Central memory CD8-positive, alpha-beta T cell (primary cell): Measurements from ENCODE around the gene CCL22.

Experiments used
- ATAC-seq: fragments of 150-1000 bp; cut with Tn5 transposase; replicated peaks from 2 replicates; pipeline ENCODE4 v1.10.0; 2022; ENCODE audit warnings: mild to moderate bottlenecking, moderate FRiP score, moderate number of reproducible peaks; ENCODE audit not compliant: poor library complexity, severe bottlenecking; ENCODE audit errors: extremely low read depth
- DNase-seq, 2 donors: peaks; one replicate each; pipeline ENCODE4 v3.0.0; 2021; ENCODE audit warnings: low spot score in 2 of 2
- H3K27ac Mint-ChIP-seq: one replicate; pipeline ENCODE4 v1.8.0; 2022; ENCODE audit warnings: low read depth, mild to moderate bottlenecking, moderate library complexity, mixed read lengths
- H3K27me3 Mint-ChIP-seq: one replicate; pipeline ENCODE4 v1.8.0; 2022; ENCODE audit warnings: mixed read lengths
- H3K36me3 Mint-ChIP-seq: one replicate; pipeline ENCODE4 v1.8.0; 2022; ENCODE audit warnings: mild to moderate bottlenecking, moderate library complexity, mixed read lengths; ENCODE audit not compliant: insufficient read depth
- H3K4me1 Mint-ChIP-seq: one replicate; pipeline ENCODE4 v1.8.0; 2022; ENCODE audit warnings: mixed read lengths
- H3K4me3 Mint-ChIP-seq: one replicate; pipeline ENCODE4 v1.8.0; 2022; ENCODE audit warnings: mild to moderate bottlenecking, moderate library complexity, mixed read lengths
- H3K9me3 Mint-ChIP-seq: one replicate; pipeline ENCODE4 v1.8.0; 2022; ENCODE audit warnings: mixed read lengths

Gene CCL22

DNA sequence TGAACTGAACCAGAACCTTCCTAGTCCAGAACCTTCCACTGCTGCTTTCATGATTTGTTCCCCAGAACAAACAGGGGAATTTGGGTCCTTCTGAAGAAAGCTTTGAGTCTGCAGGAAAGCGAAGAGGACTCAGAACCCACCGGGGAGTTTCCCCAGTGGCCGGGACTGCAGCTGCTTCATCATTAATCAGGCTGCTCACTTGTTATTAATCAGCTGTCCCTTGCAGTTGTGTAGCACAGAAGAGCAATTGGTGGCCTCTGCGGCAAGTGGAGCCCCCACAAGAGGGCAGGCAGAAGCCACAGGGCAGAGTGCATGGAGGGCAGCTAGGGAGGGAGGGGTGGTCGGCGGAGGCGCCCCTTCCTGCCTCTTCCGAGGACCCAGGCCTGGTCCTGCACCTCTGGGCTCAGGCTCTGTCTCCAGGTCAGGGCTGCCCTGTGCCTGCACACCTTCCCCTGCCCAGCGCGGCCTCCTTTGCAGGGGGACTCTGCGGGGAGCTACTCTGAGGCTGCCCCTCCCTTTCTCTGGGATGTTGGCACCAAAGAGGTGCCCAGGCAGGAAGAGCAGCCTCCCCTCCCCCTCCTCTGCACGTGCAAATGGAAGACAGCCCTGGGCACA is 52.9 kb downstream of the CCL22 start:
- Mint-ChIP-seq H3K36me3 (peaks cover 1% of the 10 kb centered on the region), H3K4me1 (peaks cover under 1% of the 10 kb centered on the region), H3K9me3 (no peaks in the 10 kb centered on the region), H3K27ac (no peak overlapping the region), H3K27me3 (no peaks in the 10 kb centered on the region), H3K4me3 (no peak overlapping the region)
- DNase-seq: no peak
- ATAC-seq: no peak

DNA sequence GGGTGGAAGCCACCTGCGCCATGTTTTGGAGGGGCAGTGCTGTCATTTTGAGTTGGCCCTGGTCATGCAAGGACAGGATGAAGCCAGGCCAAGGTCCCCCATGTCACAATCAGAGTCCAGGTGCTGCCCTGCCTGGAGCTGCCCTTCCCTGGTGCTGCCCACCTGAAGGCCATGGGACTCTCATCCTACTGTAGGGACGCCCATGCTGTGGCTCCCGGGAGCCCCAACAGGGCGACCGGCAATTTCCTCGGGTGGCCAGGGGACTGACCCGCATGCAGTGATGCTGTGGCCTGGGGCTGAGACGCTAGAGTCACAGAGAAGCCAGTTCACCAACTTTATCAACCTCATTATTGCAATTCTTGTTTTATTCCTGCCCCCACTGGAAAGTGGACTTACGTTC is 54.0 kb downstream of the CCL22 start:
- H3K4me3 Mint-ChIP-seq: no peak overlapping the region
- no peak for ATAC-seq
- H3K9me3 Mint-ChIP-seq: no peaks in the 10 kb centered on the region
- H3K27ac Mint-ChIP-seq: no peak overlapping the region
- DNase-seq: no peak
- no peaks in the 10 kb centered on the region for H3K27me3 Mint-ChIP-seq
- H3K36me3 Mint-ChIP-seq: peaks cover 8% of the 10 kb centered on the region
- H3K4me1 Mint-ChIP-seq: peaks cover 10% of the 10 kb centered on the region

DNA sequence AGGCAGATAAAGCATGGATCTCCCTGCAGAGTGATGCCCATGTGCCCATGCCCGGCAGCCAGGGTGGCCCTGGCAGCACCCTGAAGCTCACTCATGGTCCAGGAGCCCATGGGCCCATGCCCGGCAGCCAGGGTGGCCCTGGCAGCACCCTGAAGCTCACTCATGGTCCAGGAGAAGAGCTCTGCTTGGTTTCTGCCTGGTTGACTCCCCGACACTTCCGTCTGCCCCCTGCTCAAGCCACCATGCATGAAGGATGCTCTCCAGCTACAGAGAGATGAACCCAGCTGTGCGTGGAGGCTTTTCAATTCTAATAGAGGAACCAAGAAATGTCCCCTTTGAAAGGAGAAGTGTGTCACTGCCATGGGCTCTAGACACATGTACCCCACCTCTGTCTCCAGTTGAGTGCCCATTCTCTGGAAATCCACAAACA is 54.7 kb downstream of the CCL22 start:
- no peaks in the 10 kb centered on the region for H3K27me3 Mint-ChIP-seq
- H3K36me3 Mint-ChIP-seq: peaks cover 9% of the 10 kb centered on the region
- no peak overlapping the region for H3K27ac Mint-ChIP-seq
- no peaks in the 10 kb centered on the region for H3K9me3 Mint-ChIP-seq
- peaks cover 15% of the 10 kb centered on the region for H3K4me1 Mint-ChIP-seq
- no peak overlapping the region for H3K4me3 Mint-ChIP-seq
- no peak for DNase-seq
- no peak for ATAC-seq

DNA sequence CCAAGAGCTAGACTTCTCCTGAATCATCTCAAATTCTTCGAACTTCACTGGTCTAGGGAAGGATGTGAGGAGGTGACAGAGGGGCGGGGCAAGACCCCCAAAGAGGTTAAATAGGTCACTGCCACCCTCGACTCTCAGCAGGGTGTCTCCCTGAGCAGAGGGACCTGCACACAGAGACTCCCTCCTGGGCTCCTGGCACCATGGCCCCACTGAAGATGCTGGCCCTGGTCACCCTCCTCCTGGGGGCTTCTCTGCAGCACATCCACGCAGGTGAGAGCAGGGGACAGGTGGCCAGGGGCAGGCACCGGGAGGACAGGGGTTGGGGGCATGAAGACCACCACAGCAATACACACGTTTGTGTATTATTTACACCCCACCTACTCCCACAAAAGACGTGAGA is 55.1 kb downstream of the CCL22 start:
- Mint-ChIP-seq H3K4me1 (peaks cover 19% of the 10 kb centered on the region), H3K4me3 (no peak overlapping the region), H3K27ac (no peak overlapping the region), H3K27me3 (no peaks in the 10 kb centered on the region), H3K36me3 (peaks cover 9% of the 10 kb centered on the region), H3K9me3 (no peaks in the 10 kb centered on the region)
- DNase-seq: no peak
- ATAC-seq: no peak
